ENCODE measurements around the gene SIRT6. TPM values are rescaled to one million over a fixed set of nuclear protein-coding genes. Genes with fewer than 3 reads are reported as not detected.
"Not testable (repeated sequence)": the region's sequence is repeated elsewhere in the genome, so short reads cannot be mapped to it uniquely, and the experiment has no call there.

SIRT6 gene
- total and polyA plus RNA-seq, 5 donors from 2014 or later, result 1.7 to 34.2 (median 4.0) TPM

- Mint-ChIP-seq H3K9me3 (peaks cover 0 to 5% (median 0%) of the 10 kb centered on the region in 7 donors), H3K36me3 (peaks cover 4% of the 10 kb centered on the region), H3K4me1 (peaks cover 5 to 15% (median 8%) of the 10 kb centered on the region in 4 donors), H3K4me3 (peak overlapping the region in 1 of 4 donors; percentile 66), H3K27ac (peak overlapping the region in 1 of 3 donors; percentile 71), H3K27me3 (peaks cover 13% of the 10 kb centered on the region)
- Histone ChIP-seq H3K36me3 (ENCODE audit: control insufficient read depth, insufficient read depth, low read length) (no peaks in the 10 kb centered on the region), H3K4me3 (ENCODE audit: low read depth, low read length) (no peak overlapping the region), H3K4me1 (ENCODE audit: control insufficient read depth, insufficient read depth, low read length, poor library complexity, severe bottlenecking) (no peaks in the 10 kb centered on the region), H3K9me3 (ENCODE audit: control insufficient read depth in 2 of 2, low read length in 2 of 2) (no peaks in the 10 kb centered on the region), H3K27ac (ENCODE audit: insufficient read depth, low read length, poor library complexity, severe bottlenecking) (no peak overlapping the region), H3K27me3 (ENCODE audit: control insufficient read depth, insufficient read depth, low read length) (peaks cover 7% of the 10 kb centered on the region)
- no peak for ATAC-seq (ENCODE audit: low read depth in 2 of 2)
- DNase-seq, result peak in 1 of 3 donors; percentile 25
These were observed 15.5 kb upstream of the SIRT6 start for GRCh38 chr19:4197625-4198466.

- H3K27me3 Mint-ChIP-seq, result peaks cover 13% of the 10 kb centered on the region
- no peaks in the 10 kb centered on the region for H3K36me3 ChIP-seq (ENCODE audit: control insufficient read depth, insufficient read depth, low read length)
- no peak for DNase-seq
- H3K4me3 Mint-ChIP-seq, result peak overlapping the region in 1 of 4 donors; percentile 66
- no peaks in the 10 kb centered on the region for H3K4me1 ChIP-seq (ENCODE audit: control insufficient read depth, insufficient read depth, low read length, poor library complexity, severe bottlenecking)
- no peak overlapping the region for H3K4me3 ChIP-seq (ENCODE audit: low read depth, low read length)
- H3K27ac Mint-ChIP-seq, result peak overlapping the region in 1 of 3 donors; percentile 71
- H3K9me3 Mint-ChIP-seq, result peaks cover 0 to 5% (median 0%) of the 10 kb centered on the region in 7 donors
- ATAC-seq (ENCODE audit: low read depth in 2 of 2), result no peak
- H3K36me3 Mint-ChIP-seq, result peaks cover 4% of the 10 kb centered on the region
- H3K4me1 Mint-ChIP-seq, result peaks cover 5 to 15% (median 8%) of the 10 kb centered on the region in 4 donors
- peaks cover 7% of the 10 kb centered on the region for H3K27me3 ChIP-seq (ENCODE audit: control insufficient read depth, insufficient read depth, low read length)
- H3K27ac ChIP-seq (ENCODE audit: insufficient read depth, low read length, poor library complexity, severe bottlenecking), result no peak overlapping the region
- H3K9me3 ChIP-seq (ENCODE audit: control insufficient read depth in 2 of 2, low read length in 2 of 2), result no peaks in the 10 kb centered on the region
These were observed 14.9 kb upstream of the SIRT6 start for GRCh38 chr19:4197228-4197624.

GRCh38 chr19:4196587-4197148 is 14.3 kb upstream of the SIRT6 start:
- H3K36me3 ChIP-seq (ENCODE audit: control insufficient read depth, insufficient read depth, low read length), result no peaks in the 10 kb centered on the region
- no peaks in the 10 kb centered on the region for H3K9me3 ChIP-seq (ENCODE audit: control insufficient read depth in 2 of 2, low read length in 2 of 2)
- DNase-seq (no peak), ATAC-seq (ENCODE audit: low read depth in 2 of 2) (no peak)
- no peaks in the 10 kb centered on the region for H3K4me1 ChIP-seq (ENCODE audit: control insufficient read depth, insufficient read depth, low read length, poor library complexity, severe bottlenecking)
- Mint-ChIP-seq H3K36me3 (peaks cover 4% of the 10 kb centered on the region), H3K27ac (no peak overlapping the region), H3K27me3 (peaks cover 13% of the 10 kb centered on the region), H3K4me1 (peaks cover 5 to 15% (median 8%) of the 10 kb centered on the region in 4 donors), H3K9me3 (peaks cover 0 to 5% (median 0%) of the 10 kb centered on the region in 7 donors), H3K4me3 (no peak overlapping the region)
- peaks cover 7% of the 10 kb centered on the region for H3K27me3 ChIP-seq (ENCODE audit: control insufficient read depth, insufficient read depth, low read length)
- H3K27ac ChIP-seq (ENCODE audit: insufficient read depth, low read length, poor library complexity, severe bottlenecking), result no peak overlapping the region
- no peak overlapping the region for H3K4me3 ChIP-seq (ENCODE audit: low read depth, low read length)

- Histone ChIP-seq H3K27ac (ENCODE audit: insufficient read depth, low read length, poor library complexity, severe bottlenecking) (no peak overlapping the region), H3K4me3 (ENCODE audit: low read depth, low read length) (no peak overlapping the region), H3K36me3 (ENCODE audit: control insufficient read depth, insufficient read depth, low read length) (no peaks in the 10 kb centered on the region), H3K4me1 (ENCODE audit: control insufficient read depth, insufficient read depth, low read length, poor library complexity, severe bottlenecking) (no peaks in the 10 kb centered on the region), H3K9me3 (ENCODE audit: control insufficient read depth in 2 of 2, low read length in 2 of 2) (no peaks in the 10 kb centered on the region), H3K27me3 (ENCODE audit: control insufficient read depth, insufficient read depth, low read length) (peaks cover 7% of the 10 kb centered on the region)
- Mint-ChIP-seq H3K27me3 (peaks cover 13% of the 10 kb centered on the region), H3K27ac (no peak overlapping the region), H3K4me3 (no peak overlapping the region), H3K4me1 (peaks cover 5 to 15% (median 8%) of the 10 kb centered on the region in 4 donors), H3K9me3 (peaks cover 0 to 5% (median 0%) of the 10 kb centered on the region in 7 donors), H3K36me3 (peaks cover 4% of the 10 kb centered on the region)
- ATAC-seq (ENCODE audit: low read depth in 2 of 2) (no peak), DNase-seq (no peak)
These were observed 13.6 kb upstream of the SIRT6 start for GRCh38 chr19:4196009-4196408.

GRCh38 chr19:4194353-4194752 is 12.0 kb upstream of the SIRT6 start:
- Mint-ChIP-seq H3K4me1 (peaks cover 5 to 15% (median 8%) of the 10 kb centered on the region in 4 donors), H3K36me3 (peaks cover 4% of the 10 kb centered on the region), H3K4me3 (no peak overlapping the region), H3K27me3 (peaks cover 13% of the 10 kb centered on the region), H3K9me3 (peaks cover 0 to 3% (median 0%) of the 10 kb centered on the region in 7 donors), H3K27ac (no peak overlapping the region)
- no peak overlapping the region for H3K4me3 ChIP-seq (ENCODE audit: low read depth, low read length)
- DNase-seq (no peak), ATAC-seq (ENCODE audit: low read depth in 2 of 2) (no peak)
- H3K36me3 ChIP-seq (ENCODE audit: control insufficient read depth, insufficient read depth, low read length), result no peaks in the 10 kb centered on the region
- no peaks in the 10 kb centered on the region for H3K4me1 ChIP-seq (ENCODE audit: control insufficient read depth, insufficient read depth, low read length, poor library complexity, severe bottlenecking)
- H3K27me3 ChIP-seq (ENCODE audit: control insufficient read depth, insufficient read depth, low read length), result peaks cover 7% of the 10 kb centered on the region
- H3K27ac ChIP-seq (ENCODE audit: insufficient read depth, low read length, poor library complexity, severe bottlenecking), result no peak overlapping the region
- H3K9me3 ChIP-seq (ENCODE audit: control insufficient read depth in 2 of 2, low read length in 2 of 2), result no peaks in the 10 kb centered on the region

- H3K4me1 Mint-ChIP-seq; ATAC-seq (ENCODE audit: low read depth in 2 of 2); H3K4me3 ChIP-seq (ENCODE audit: low read depth, low read length); DNase-seq; H3K27ac ChIP-seq (ENCODE audit: insufficient read depth, low read length, poor library complexity, severe bottlenecking); H3K4me3 Mint-ChIP-seq; H3K27me3 ChIP-seq (ENCODE audit: control insufficient read depth, insufficient read depth, low read length); H3K9me3 Mint-ChIP-seq; H3K36me3 Mint-ChIP-seq; H3K27me3 Mint-ChIP-seq; H3K36me3 ChIP-seq (ENCODE audit: control insufficient read depth, insufficient read depth, low read length); H3K27ac Mint-ChIP-seq; H3K4me1 ChIP-seq (ENCODE audit: control insufficient read depth, insufficient read depth, low read length, poor library complexity, severe bottlenecking); H3K9me3 ChIP-seq (ENCODE audit: control insufficient read depth in 2 of 2, low read length in 2 of 2): not testable (repeated sequence)
These were observed 10.2 kb upstream of the SIRT6 start for GRCh38 chr19:4192537-4192936.

- Mint-ChIP-seq H3K9me3 (peaks cover 0 to 2% (median 0%) of the 10 kb centered on the region in 7 donors), H3K4me3 (peak overlapping the region in 1 of 4 donors; percentile 10), H3K27me3 (peaks cover 4% of the 10 kb centered on the region), H3K27ac (no peak overlapping the region), H3K36me3 (no peaks in the 10 kb centered on the region), H3K4me1 (peaks cover 0 to 7% (median 5%) of the 10 kb centered on the region in 4 donors)
- no peaks in the 10 kb centered on the region for H3K4me1 ChIP-seq (ENCODE audit: control insufficient read depth, insufficient read depth, low read length, poor library complexity, severe bottlenecking)
- no peaks in the 10 kb centered on the region for H3K27me3 ChIP-seq (ENCODE audit: control insufficient read depth, insufficient read depth, low read length)
- ATAC-seq (ENCODE audit: low read depth in 2 of 2) (no peak), DNase-seq (no peak)
- H3K27ac ChIP-seq (ENCODE audit: insufficient read depth, low read length, poor library complexity, severe bottlenecking), result no peak overlapping the region
- no peak overlapping the region for H3K4me3 ChIP-seq (ENCODE audit: low read depth, low read length)
- H3K9me3 ChIP-seq (ENCODE audit: control insufficient read depth in 2 of 2, low read length in 2 of 2), result no peaks in the 10 kb centered on the region
- no peaks in the 10 kb centered on the region for H3K36me3 ChIP-seq (ENCODE audit: control insufficient read depth, insufficient read depth, low read length)
These were observed 7.3 kb upstream of the SIRT6 start for GRCh38 chr19:4189641-4190040.
